Colonic mucosa (tissue), 4 donors: ENCODE data around the gene MTMR12. TPM values are rescaled to one million over a fixed set of nuclear protein-coding genes. Genes with fewer than 3 reads are reported as not detected.
"Not testable (repeated sequence)": the region's sequence is repeated elsewhere in the genome, so short reads cannot be mapped to it uniquely, and the experiment has no call there.

Experiments used
- DNase-seq: peaks from one replicate; pipeline ENCODE4 v3.0.0-alpha.2; 2020
- H3K27ac ChIP-seq: fragments of 200-600 bp; one replicate; pipeline ENCODE4 v1.8.0; 2021
- H3K27me3 ChIP-seq: fragments of 200-600 bp; one replicate; pipeline ENCODE4 v1.8.0; 2021
- H3K36me3 ChIP-seq: fragments of 200-600 bp; one replicate; pipeline ENCODE4 v1.8.0; 2021
- H3K4me1 ChIP-seq: fragments of 200-600 bp; one replicate; pipeline ENCODE4 v1.8.0; 2021; ENCODE audit warnings: mild to moderate bottlenecking
- H3K4me3 ChIP-seq: fragments of 200-600 bp; one replicate; pipeline ENCODE4 v1.8.0; 2021
- H3K9ac ChIP-seq, 2 donors: one replicate each; pipeline ENCODE4 v1.7.0; 2013; ENCODE audit warnings: control low read depth in 2 of 2, low read depth in 2 of 2, low read length in 2 of 2
- H3K9me3 ChIP-seq: fragments of 200-600 bp; one replicate; pipeline ENCODE4 v1.8.0; 2021
- intact Hi-C: fragments of 100-400 bp; cut with DNase I; formaldehyde crosslinking; loops from one replicate; pipeline ENCODE4 v1.14.1; 2022
- total RNA-seq, 2 donors: library from RNA; stranded (reverse); fragmentation: NEBNext Ultra II Directional in 1 of 2; extraction: Animal tissue kit (Norgen Biotek cat#: 25700) in 1 of 2; gene quantifications; one replicate each; pipeline ENCODE4 v1.2.1, GENCODE V29; 2021
- TF ChIP-seq, protein P1 (sequence below): fragments of 200-600 bp; IDR thresholded peaks from one replicate; pipeline ENCODE4 v1.8.0; 2022; ENCODE audit warnings: antibody characterized with exemption, mild to moderate bottlenecking
- donor health status: healthy.
- donor health status: DM: no; HTN: no; CAD: no.
- donor health status: DM: no; HTN: no; CAD: no.

MTMR12 gene
- total RNA-seq, 2 donors from 2014 or later, result 23.2 to 23.8 TPM

DNA sequence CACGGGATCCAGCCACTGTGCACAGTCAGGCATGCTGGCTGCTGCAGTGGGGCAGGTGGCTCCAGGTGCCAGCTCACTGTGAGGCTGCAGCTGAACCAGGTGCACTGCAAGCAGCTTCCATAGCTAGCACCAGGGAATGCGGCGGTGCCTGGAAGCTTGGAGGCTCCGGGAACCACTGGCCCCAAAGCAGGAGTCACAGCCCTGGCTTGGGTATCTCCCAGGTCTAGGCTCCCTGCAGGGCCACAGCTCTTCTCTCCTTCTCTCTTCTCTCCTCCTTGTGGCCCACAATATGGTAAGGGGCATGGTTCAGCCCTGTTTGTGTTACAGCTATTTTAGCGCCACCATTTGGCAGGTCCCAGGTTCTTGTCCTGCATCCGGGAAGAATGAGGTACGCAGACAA lies 6.7 kb upstream of the MTMR12 start:
- Histone ChIP-seq H3K9ac (no peak overlapping the region), H3K27me3 (no peaks in the 10 kb centered on the region), H3K36me3 (no peaks in the 10 kb centered on the region), H3K4me1 (no peaks in the 10 kb centered on the region), H3K27ac (no peak overlapping the region), H3K9me3 (no peaks in the 10 kb centered on the region), H3K4me3 (no peak overlapping the region)
- TF ChIP-seq, protein P1, sequence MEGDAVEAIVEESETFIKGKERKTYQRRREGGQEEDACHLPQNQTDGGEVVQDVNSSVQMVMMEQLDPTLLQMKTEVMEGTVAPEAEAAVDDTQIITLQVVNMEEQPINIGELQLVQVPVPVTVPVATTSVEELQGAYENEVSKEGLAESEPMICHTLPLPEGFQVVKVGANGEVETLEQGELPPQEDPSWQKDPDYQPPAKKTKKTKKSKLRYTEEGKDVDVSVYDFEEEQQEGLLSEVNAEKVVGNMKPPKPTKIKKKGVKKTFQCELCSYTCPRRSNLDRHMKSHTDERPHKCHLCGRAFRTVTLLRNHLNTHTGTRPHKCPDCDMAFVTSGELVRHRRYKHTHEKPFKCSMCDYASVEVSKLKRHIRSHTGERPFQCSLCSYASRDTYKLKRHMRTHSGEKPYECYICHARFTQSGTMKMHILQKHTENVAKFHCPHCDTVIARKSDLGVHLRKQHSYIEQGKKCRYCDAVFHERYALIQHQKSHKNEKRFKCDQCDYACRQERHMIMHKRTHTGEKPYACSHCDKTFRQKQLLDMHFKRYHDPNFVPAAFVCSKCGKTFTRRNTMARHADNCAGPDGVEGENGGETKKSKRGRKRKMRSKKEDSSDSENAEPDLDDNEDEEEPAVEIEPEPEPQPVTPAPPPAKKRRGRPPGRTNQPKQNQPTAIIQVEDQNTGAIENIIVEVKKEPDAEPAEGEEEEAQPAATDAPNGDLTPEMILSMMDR, result no peak
- DNase-seq, result no peak
- intact Hi-C loops, result no loop called here

DNA sequence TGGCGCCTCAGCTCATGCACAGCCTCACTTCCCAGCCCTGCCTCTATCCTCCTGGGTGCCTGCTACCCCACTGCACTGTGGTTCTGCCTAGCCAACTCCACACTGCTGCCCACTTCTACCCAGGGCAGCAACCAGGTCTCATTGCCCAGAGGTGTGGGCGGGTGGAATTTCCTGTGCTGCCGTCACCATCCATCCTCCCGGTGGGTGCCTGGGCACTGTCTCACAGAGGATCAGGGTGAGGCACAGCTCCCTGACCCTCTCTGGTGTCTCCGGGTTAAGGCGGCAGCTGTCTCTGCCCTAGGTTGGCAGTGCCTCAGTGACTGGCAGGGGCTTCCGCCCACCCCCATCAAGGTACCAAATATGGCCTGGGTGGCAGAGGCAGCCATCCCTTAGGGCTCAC lies 4.3 kb upstream of the MTMR12 start:
- Histone ChIP-seq H3K9me3 (no peaks in the 10 kb centered on the region), H3K27me3 (no peaks in the 10 kb centered on the region), H3K27ac (no peak overlapping the region), H3K9ac (no peak overlapping the region), H3K36me3 (no peaks in the 10 kb centered on the region), H3K4me3 (no peak overlapping the region), H3K4me1 (no peaks in the 10 kb centered on the region)
- TF ChIP-seq, protein P1, result no peak
- no peak for DNase-seq
- intact Hi-C loops, result no loop called here

DNA sequence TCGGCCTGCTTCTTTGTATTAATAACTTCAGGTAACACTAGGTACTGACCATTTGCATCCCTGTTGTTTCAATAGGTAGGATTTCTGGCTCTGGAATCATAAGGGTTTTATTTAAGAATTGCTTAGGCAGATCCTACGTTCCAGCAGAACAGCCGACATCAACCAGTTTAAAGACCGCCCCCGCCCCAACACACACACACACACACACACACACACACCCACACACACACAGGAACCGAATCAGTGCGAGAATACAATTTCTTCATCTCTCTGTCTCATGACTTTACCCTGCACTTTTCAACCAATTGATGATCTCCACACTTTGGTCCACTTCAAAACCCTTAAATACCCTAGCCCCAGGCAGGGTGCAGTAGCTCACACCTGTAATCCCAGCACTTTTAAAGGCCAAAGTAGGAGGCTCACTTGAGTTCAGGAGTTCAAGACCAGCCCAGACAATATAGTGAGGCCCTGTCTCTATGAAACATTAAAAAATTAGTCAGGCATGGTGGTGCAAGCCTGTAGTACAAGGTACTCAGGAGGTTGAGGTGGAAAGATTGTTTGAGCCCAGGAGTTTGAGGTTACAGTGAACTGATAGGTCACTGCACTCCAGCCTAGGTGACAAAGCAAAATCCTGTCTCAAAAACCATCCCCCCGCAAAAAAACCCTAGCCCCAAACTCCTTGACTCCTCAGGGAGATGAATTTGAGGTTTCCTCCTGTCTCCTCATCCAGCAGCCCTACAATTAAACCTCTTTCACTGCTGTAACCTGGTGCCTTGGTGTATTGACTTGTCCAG lies 2.7 kb upstream of the MTMR12 start:
- H3K4me1 ChIP-seq, result no peaks in the 10 kb centered on the region
- H3K4me3 ChIP-seq, result no peak overlapping the region
- H3K9ac ChIP-seq, result no peak overlapping the region
- H3K36me3 ChIP-seq, result no peaks in the 10 kb centered on the region
- H3K27me3 ChIP-seq, result no peaks in the 10 kb centered on the region
- TF ChIP-seq, protein P1, result no peak
- no peak overlapping the region for H3K27ac ChIP-seq
- intact Hi-C loops, result no loop called here
- no peak for DNase-seq
- H3K9me3 ChIP-seq, result no peaks in the 10 kb centered on the region

DNA sequence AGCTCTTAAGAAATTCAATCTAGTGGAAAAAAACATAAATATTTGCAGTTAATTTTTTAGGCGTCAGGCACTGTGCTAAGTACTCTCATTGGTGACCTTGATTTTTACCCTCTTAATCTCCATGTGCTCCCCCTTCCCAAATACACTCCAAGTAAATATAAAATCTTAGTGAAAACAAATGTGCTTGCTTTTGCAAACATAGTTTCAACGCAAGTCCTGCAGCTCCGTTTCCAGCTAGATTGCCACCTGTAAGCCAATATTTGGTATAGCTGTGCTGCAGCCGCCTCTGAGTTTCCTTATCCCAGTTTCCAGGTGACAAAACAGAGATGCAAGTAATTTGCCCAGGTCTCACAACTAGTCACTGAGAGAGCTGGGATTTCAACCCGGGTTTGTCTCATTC lies 1.9 kb upstream of the MTMR12 start:
- DNase-seq, result no peak
- H3K36me3 ChIP-seq, result no peaks in the 10 kb centered on the region
- H3K27me3 ChIP-seq, result no peaks in the 10 kb centered on the region
- no peak overlapping the region for H3K9ac ChIP-seq
- no peak overlapping the region for H3K27ac ChIP-seq
- H3K4me1 ChIP-seq, result no peaks in the 10 kb centered on the region
- H3K4me3 ChIP-seq, result no peak overlapping the region
- H3K9me3 ChIP-seq, result no peaks in the 10 kb centered on the region
- TF ChIP-seq, protein P1, result no peak
- intact Hi-C loops, result loop anchor here (5.0 kb wide), 1 partner anchor 82 kb away; no protein-coding TSS in a partner anchor

DNA sequence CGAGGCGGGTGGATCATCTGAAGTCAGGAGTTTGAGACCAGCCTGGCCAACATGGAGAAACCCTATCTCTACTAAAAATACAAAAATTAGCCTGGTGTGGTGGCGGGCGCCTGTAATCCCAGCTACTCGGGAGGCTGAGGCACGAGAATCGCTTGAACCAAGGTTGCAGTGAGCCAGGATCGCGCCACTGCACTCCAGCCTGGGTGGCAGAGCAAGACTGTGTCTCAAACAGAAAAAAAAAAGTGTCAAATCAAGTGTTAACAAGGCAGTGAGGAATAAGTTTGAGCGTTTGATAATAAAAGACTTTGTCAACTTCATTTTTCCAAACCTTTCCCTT lies 1.4 kb upstream of the MTMR12 start:
- H3K9ac ChIP-seq, result not testable (repeated sequence)
- intact Hi-C loops, result loop anchor here (5.0 kb wide), 1 partner anchor 82 kb away; no protein-coding TSS in a partner anchor

DNA sequence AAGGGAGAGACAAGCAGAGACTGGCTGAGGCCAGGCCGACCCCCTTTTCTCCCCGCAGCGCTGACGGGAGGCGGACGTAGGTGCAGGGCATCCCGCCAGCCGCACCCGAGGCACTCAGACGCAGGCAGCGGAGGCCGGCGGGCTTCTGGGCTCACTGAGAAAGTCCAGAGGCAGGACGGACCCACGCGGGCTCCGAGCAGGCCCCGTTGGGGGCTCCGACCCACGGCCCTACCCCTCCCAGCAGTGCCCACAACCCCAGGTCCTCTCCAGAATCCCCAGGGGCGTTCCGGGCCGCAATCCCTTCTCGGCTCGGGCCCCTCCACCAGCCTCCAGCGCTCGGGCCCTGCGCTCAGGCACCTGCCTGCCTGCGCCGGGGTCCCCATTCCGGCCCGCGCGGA lies 543 bp downstream of the MTMR12 start:
- H3K4me3 ChIP-seq, result peak overlapping the region; percentile 86
- H3K36me3 ChIP-seq, result no peaks in the 10 kb centered on the region
- DNase-seq, result peak; percentile 73
- H3K27me3 ChIP-seq, result no peaks in the 10 kb centered on the region
- no peaks in the 10 kb centered on the region for H3K4me1 ChIP-seq
- intact Hi-C loops, result loop anchor here (5.0 kb wide), 1 partner anchor 80 kb away; no protein-coding TSS in a partner anchor
- TF ChIP-seq, protein P1, result no peak
- H3K9ac ChIP-seq, result peak overlapping the region; percentile 87 to 96
- no peaks in the 10 kb centered on the region for H3K9me3 ChIP-seq
- H3K27ac ChIP-seq, result peak overlapping the region; percentile 95

More for the DNA sequence above, 1.4 kb upstream of the MTMR12 start:
- H3K4me1 ChIP-seq, H3K4me3 ChIP-seq, H3K27me3 ChIP-seq, H3K27ac ChIP-seq, H3K36me3 ChIP-seq, H3K9me3 ChIP-seq, DNase-seq: not testable (repeated sequence)
